ENCODE results near the gene TPBGL.

- TF ChIP-seq GATA2 (IDR thresholded peaks at IDR 0.05; ENCODE audit: low read depth, low read length) (no peak), GATA3 (IDR thresholded peaks at IDR 0.05; ENCODE audit: low read depth, low read length) (no peak)
These were observed 40.3 kb downstream of the TPBGL start for GRCh38 chr11:75280770-75281468.

All from SH-SY5Y (cell line).